PC-9 (cell line): Measurements from ENCODE around the gene SOX13. TPM values are rescaled to one million over a fixed set of nuclear protein-coding genes. Genes with fewer than 3 reads are reported as not detected.

Experiments used
- BruUV-seq: library from RNA; stranded (reverse); fragments of 400-500 nt; replicated peaks from 2 replicates; lab custom pipeline; 2021; lab: Mats Ljungman, UMichigan
- CTCF ChIA-PET: fragments of 300-600 bp; sonication (Branson Sonifier 250); formaldehyde crosslinking; loops from one replicate; lab custom pipeline; 2022; ENCODE audit warnings: antibody characterized with exemption; lab: Charles Lee
- POLR2A ChIA-PET: fragments of 300-600 bp; sonication (Branson Sonifier 250); formaldehyde crosslinking; loops from one replicate; lab custom pipeline; 2022; ENCODE audit warnings: antibody characterized with exemption; ENCODE audit not compliant: unreplicated experiment; lab: Charles Lee
- DNase-seq, 2 experiments: peaks; one replicate each; pipeline versions ENCODE4 v3.0.0 to v3.0.0-alpha.2; 2015 to 2022; ENCODE audit warnings: mixed read lengths in 1 of 2
- H2AFZ ChIP-seq: fragments of 200-600 bp; sonication (generic); 2 replicates; pipeline ENCODE4 v1.8.1; 2017; ENCODE audit warnings: antibody characterized with exemption
- H3F3A ChIP-seq: fragments of 200-600 bp; sonication (generic); 2 replicates; pipeline ENCODE4 v1.8.1; 2017; ENCODE audit warnings: antibody characterized with exemption, mild to moderate bottlenecking, low read depth; ENCODE audit not compliant: insufficient read depth
- H3K27ac ChIP-seq: fragments of 200-600 bp; sonication (generic); 2 replicates; pipeline ENCODE4 v1.6.1; 2016; ENCODE audit warnings: mixed run types
- H3K27me3 ChIP-seq: fragments of 200-600 bp; sonication (generic); 2 replicates; pipeline ENCODE4 v1.6.1; 2016; ENCODE audit warnings: low read depth, mixed run types; ENCODE audit not compliant: insufficient read depth
- H3K36me3 ChIP-seq: fragments of 200-600 bp; sonication (generic); 2 replicates; pipeline ENCODE4 v1.6.1; 2016; ENCODE audit warnings: low read depth, mixed run types
- H3K4me1 ChIP-seq: fragments of 200-600 bp; sonication (generic); replicated peaks from 2 replicates; pipeline ENCODE4 v1.6.1; 2016; ENCODE audit warnings: mixed run types; ENCODE audit not compliant: insufficient read depth
- H3K4me2 ChIP-seq: fragments of 200-600 bp; sonication (generic); 2 replicates; pipeline ENCODE4 v1.6.1; 2017; ENCODE audit warnings: mixed run types
- H3K4me3 ChIP-seq: fragments of 200-600 bp; sonication (generic); 2 replicates; pipeline ENCODE4 v1.6.1; 2016; ENCODE audit warnings: mixed run types
- H3K79me2 ChIP-seq: fragments of 200-600 bp; sonication (generic); 2 replicates; pipeline ENCODE4 v1.6.1; 2017; ENCODE audit warnings: low read depth, mixed run types
- H3K9me2 ChIP-seq: fragments of 200-600 bp; sonication (generic); 2 replicates; pipeline ENCODE4 v1.8.1; 2017; ENCODE audit warnings: mild to moderate bottlenecking; ENCODE audit not compliant: insufficient read depth
- H3K9me3 ChIP-seq: fragments of 200-600 bp; sonication (generic); 2 replicates; pipeline ENCODE4 v1.8.1; 2016; ENCODE audit warnings: low read depth; ENCODE audit not compliant: insufficient read depth
- H4K20me1 ChIP-seq: fragments of 200-600 bp; sonication (generic); 2 replicates; pipeline ENCODE4 v1.8.1; 2017; ENCODE audit not compliant: insufficient read depth
- CTCF ChIP-seq: fragments of 200-600 bp; sonication (generic); conservative IDR thresholded peaks from 2 replicates; pipeline ENCODE4 v1.6.1; 2017; ENCODE audit warnings: mixed run types, antibody characterized with exemption, mild to moderate bottlenecking, moderate library complexity
- EZH2 ChIP-seq: fragments of 200-600 bp; sonication (generic); IDR thresholded peaks from 2 replicates; pipeline ENCODE4 v1.8.0; 2017; ENCODE audit warnings: antibody characterized with exemption, low read depth
- intact Hi-C: fragments of 100-400 bp; cut with micrococcal nuclease; formaldehyde crosslinking; loops from one replicate; pipeline ENCODE4 v1.10.0; 2022; ENCODE audit not compliant: unreplicated experiment
- total RNA-seq: library from RNA; stranded (reverse); gene quantifications from 2 replicates; pipeline ENCODE4 v1.2.3, GENCODE V29; 2021

SOX13 gene
- total RNA-seq, 1 experiment from 2014 or later, result 89.9 TPM

DNA sequence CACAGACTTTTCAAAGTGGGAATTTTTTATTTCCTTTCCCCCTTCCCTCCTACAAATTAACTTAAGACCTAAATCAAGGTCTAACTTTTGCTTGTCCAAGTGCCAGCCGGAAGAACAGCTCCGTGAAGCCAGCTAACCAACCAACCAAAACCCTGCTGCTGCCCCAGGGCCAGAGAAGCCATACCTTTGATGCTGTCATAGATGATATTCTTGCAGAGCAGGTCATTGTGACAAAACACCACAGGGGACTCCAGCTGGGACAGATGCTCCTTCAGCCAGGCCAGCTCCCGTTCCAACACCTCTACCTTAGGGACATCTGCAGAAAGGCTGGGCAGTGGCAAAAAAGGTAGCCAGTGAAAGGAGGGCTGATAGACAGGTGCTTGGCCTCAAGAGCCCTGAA lies 68.2 kb downstream of the SOX13 start:
- no peak overlapping the region for H2AFZ ChIP-seq
- H3K9me2 ChIP-seq, result no peaks in the 10 kb centered on the region
- H3K4me3 ChIP-seq, result no peak overlapping the region
- intact Hi-C loops, result no loop called here
- ChIA-PET CTCF (no interaction called here), POLR2A (no interaction called here)
- H3K27ac ChIP-seq, result no peak overlapping the region
- H3K9me3 ChIP-seq, result no peaks in the 10 kb centered on the region
- H4K20me1 ChIP-seq, result no peaks in the 10 kb centered on the region
- BruUV-seq, result no TSS peak
- no peaks in the 10 kb centered on the region for H3F3A ChIP-seq
- H3K27me3 ChIP-seq, result no peaks in the 10 kb centered on the region
- H3K4me1 ChIP-seq, result peaks cover 14% of the 10 kb centered on the region; the same call in 1 of the 2 replicates
- H3K79me2 ChIP-seq, result no peaks in the 10 kb centered on the region
- H3K36me3 ChIP-seq, result no peaks in the 10 kb centered on the region
- H3K4me2 ChIP-seq, result no peak overlapping the region
- TF ChIP-seq EZH2, result no peak
- no peak for TF ChIP-seq CTCF
- no peak for DNase-seq

GRCh38 chr1:204142032-204142974 lies 69.4 kb downstream of the SOX13 start:
- H3K27me3 ChIP-seq, result no peaks in the 10 kb centered on the region
- H4K20me1 ChIP-seq, result no peaks in the 10 kb centered on the region
- BruUV-seq, result no TSS peak
- no peak overlapping the region for H3K4me3 ChIP-seq
- no peaks in the 10 kb centered on the region for H3K9me2 ChIP-seq
- CTCF ChIA-PET, result no interaction called here
- H3K4me2 ChIP-seq, result no peak overlapping the region
- H2AFZ ChIP-seq, result no peak overlapping the region
- H3K79me2 ChIP-seq, result no peaks in the 10 kb centered on the region
- no peak overlapping the region for H3K27ac ChIP-seq
- TF ChIP-seq EZH2 (no peak), CTCF (no peak)
- intact Hi-C loops, result no loop called here
- H3K4me1 ChIP-seq, result 0 out of 2 replicates have a peak, but pooled peaks cover 6% of the 10 kb centered on the region
- H3K36me3 ChIP-seq, result no peaks in the 10 kb centered on the region
- H3F3A ChIP-seq, result no peaks in the 10 kb centered on the region
- no peak for DNase-seq
- POLR2A ChIA-PET, result no interaction called here
- H3K9me3 ChIP-seq, result no peaks in the 10 kb centered on the region

DNA sequence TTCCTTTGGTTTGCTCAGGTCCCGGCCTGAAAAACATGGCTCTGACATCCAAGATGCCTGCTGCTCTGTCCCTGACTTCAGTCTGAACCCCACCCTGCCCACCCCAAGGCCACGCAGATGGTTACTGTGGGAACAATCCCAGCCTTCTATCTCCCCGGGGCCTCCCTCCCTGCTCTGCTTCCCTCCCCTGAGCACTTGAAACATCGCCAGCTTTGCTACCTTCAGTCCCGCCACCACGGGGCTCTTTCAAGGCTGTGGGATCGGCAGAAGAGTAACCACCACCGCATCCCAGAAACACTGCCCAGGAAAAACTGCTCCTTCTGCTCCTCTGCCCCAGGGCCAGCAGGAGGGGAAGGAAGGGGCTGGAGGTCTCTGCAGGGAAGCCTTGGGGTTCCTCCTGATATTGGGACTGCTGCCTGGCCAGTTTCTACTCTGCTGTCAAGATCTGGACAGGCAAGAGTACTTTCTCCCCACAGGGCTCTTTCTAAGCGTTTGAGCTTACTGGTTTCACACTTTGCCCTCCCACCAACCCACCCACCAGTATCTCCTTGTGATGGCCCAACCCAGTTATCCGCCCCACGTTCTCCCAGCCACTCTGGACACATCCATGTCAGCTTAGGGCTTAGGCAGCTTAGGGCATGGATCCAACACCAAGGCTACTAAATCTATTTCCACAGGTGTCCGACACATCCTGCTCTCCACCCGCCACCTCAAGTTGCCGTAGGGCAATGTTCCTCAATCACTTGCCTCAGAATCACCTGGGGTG lies 70.5 kb downstream of the SOX13 start:
- H3K27me3 ChIP-seq, result no peaks in the 10 kb centered on the region
- H3K36me3 ChIP-seq, result no peaks in the 10 kb centered on the region
- H3K27ac ChIP-seq, result no peak overlapping the region
- H3K4me2 ChIP-seq, result no peak overlapping the region
- H3K79me2 ChIP-seq, result no peaks in the 10 kb centered on the region
- intact Hi-C loops, result no loop called here
- H2AFZ ChIP-seq, result no peak overlapping the region
- H3F3A ChIP-seq, result no peaks in the 10 kb centered on the region
- ChIA-PET POLR2A (no interaction called here), CTCF (interaction anchor here (0.7 kb wide), 1 partner anchor 272 kb away, joined by 3 read pairs; no protein-coding TSS in a partner anchor)
- no peaks in the 10 kb centered on the region for H3K9me3 ChIP-seq
- TF ChIP-seq CTCF (no peak), EZH2 (no peak)
- H3K4me3 ChIP-seq, result no peak overlapping the region
- H3K4me1 ChIP-seq, result 0 out of 2 replicates have a peak, but pooled peaks cover 6% of the 10 kb centered on the region
- no peaks in the 10 kb centered on the region for H4K20me1 ChIP-seq
- DNase-seq, result no peak
- no peaks in the 10 kb centered on the region for H3K9me2 ChIP-seq
- no TSS peak for BruUV-seq
